HAP-1 (cell line): ENCODE results near the gene XBP1.
"Not testable (repeated sequence)": the region's sequence is repeated elsewhere in the genome, so short reads cannot be mapped to it uniquely, and the experiment has no call there.

Experiments
- DNase-seq, 2 experiments: peaks; one replicate each; pipeline ENCODE4 v3.0.0-alpha.2; 2016 to 2020; ENCODE audit warnings: low spot score in 2 of 2
- H3K27me3 ChIP-seq: fragments of 250-450 bp; sonication (Bioruptor Pico); 2 replicates; pipeline ENCODE4 v1.5.1; 2020; ENCODE audit warnings: low read depth, mild to moderate bottlenecking, moderate library complexity
- H3K36me3 ChIP-seq: fragments of 250-450 bp; sonication (Bioruptor Pico); replicated peaks from 2 replicates; pipeline ENCODE4 v1.5.1; 2020; ENCODE audit warnings: mild to moderate bottlenecking
- H3K4me1 ChIP-seq: fragments of 250-450 bp; sonication (Bioruptor Pico); 2 replicates; pipeline ENCODE4 v1.5.1; 2020; ENCODE audit warnings: mild to moderate bottlenecking
- H3K4me3 ChIP-seq: fragments of 250-450 bp; sonication (Bioruptor Pico); 2 replicates; pipeline ENCODE4 v1.5.1; 2020; ENCODE audit warnings: mild to moderate bottlenecking, moderate library complexity
- H3K9me3 ChIP-seq: fragments of 250-450 bp; sonication (Bioruptor Pico); 2 replicates; pipeline ENCODE4 v1.5.1; 2020; ENCODE audit warnings: mild to moderate bottlenecking, moderate library complexity
- in situ Hi-C: fragments of 300-500 bp; cut with MboI; formaldehyde crosslinking; loops from 3 replicates; pipeline ENCODE4 v1.14.3; 2020; ENCODE audit warnings: low sequenced_read_pairs, inconsistent platforms, mixed read lengths

The XBP1 gene

GRCh38 chr22:28829358-28830181, 29.2 kb upstream of the XBP1 start:
- DNase-seq = peak; percentile 61 to 84
- in situ Hi-C loops = loop anchor here (5.0 to 25.0 kb wide), 2 partner anchors 227 to 817 kb away; no protein-coding TSS in a partner anchor
- Histone ChIP-seq H3K36me3 (no peaks in the 10 kb centered on the region), H3K4me1 (no peaks in the 10 kb centered on the region), H3K4me3 (no peak overlapping the region), H3K9me3 (no peaks in the 10 kb centered on the region), H3K27me3 (no peaks in the 10 kb centered on the region)

GRCh38 chr22:28826921-28827320, 26.6 kb upstream of the XBP1 start:
- DNase-seq = no peak
- Histone ChIP-seq H3K4me1 (peaks cover 11% of the 10 kb centered on the region), H3K9me3 (no peaks in the 10 kb centered on the region), H3K36me3 (0 out of 2 replicates have a peak, but pooled peaks cover 3% of the 10 kb centered on the region), H3K4me3 (no peak overlapping the region), H3K27me3 (no peaks in the 10 kb centered on the region)
- in situ Hi-C loops = loop anchor here (5.0 to 25.0 kb wide), 2 partner anchors 225 to 815 kb away; no protein-coding TSS in a partner anchor

GRCh38 chr22:28826430-28826829, 26.1 kb upstream of the XBP1 start:
- H3K4me1 ChIP-seq = peaks cover 11% of the 10 kb centered on the region
- not testable (repeated sequence) for H3K36me3 ChIP-seq, DNase-seq, H3K9me3 ChIP-seq, H3K4me3 ChIP-seq, H3K27me3 ChIP-seq
- in situ Hi-C loops = loop anchor here (5.0 to 25.0 kb wide), 2 partner anchors 224 to 814 kb away; no protein-coding TSS in a partner anchor

GRCh38 chr22:28824455-28824854, 24.1 kb upstream of the XBP1 start:
- H3K4me3 ChIP-seq, H3K36me3 ChIP-seq, DNase-seq, H3K9me3 ChIP-seq, H3K27me3 ChIP-seq, in situ Hi-C loops: not testable (repeated sequence)
- peaks cover 11% of the 10 kb centered on the region for H3K4me1 ChIP-seq

GRCh38 chr22:28822930-28823551, 22.7 kb upstream of the XBP1 start:
- Histone ChIP-seq H3K9me3 (no peaks in the 10 kb centered on the region), H3K27me3 (no peaks in the 10 kb centered on the region), H3K36me3 (0 out of 2 replicates have a peak, but pooled peaks cover 3% of the 10 kb centered on the region), H3K4me3 (no peak overlapping the region), H3K4me1 (peaks cover 11% of the 10 kb centered on the region)
- DNase-seq = peak; percentile 39 to 63
- in situ Hi-C loops = no loop called here

GRCh38 chr22:28821452-28821851, 21.1 kb upstream of the XBP1 start:
- H3K4me1 ChIP-seq = peaks cover 11% of the 10 kb centered on the region
- in situ Hi-C loops = no loop called here
- no peak overlapping the region for H3K4me3 ChIP-seq
- H3K9me3 ChIP-seq = no peaks in the 10 kb centered on the region
- H3K27me3 ChIP-seq = no peaks in the 10 kb centered on the region
- DNase-seq = no peak
- 0 out of 2 replicates have a peak, but pooled peaks cover 3% of the 10 kb centered on the region for H3K36me3 ChIP-seq

- DNase-seq = no peak
- in situ Hi-C loops = no loop called here
Measured at GRCh38 chr22:28820885-28821284, 20.5 kb upstream of the XBP1 start.

GRCh38 chr22:28819253-28820096, 19.1 kb upstream of the XBP1 start:
- H3K4me1 ChIP-seq = peaks cover 11% of the 10 kb centered on the region
- no peaks in the 10 kb centered on the region for H3K27me3 ChIP-seq
- no peak overlapping the region for H3K4me3 ChIP-seq
- no peaks in the 10 kb centered on the region for H3K9me3 ChIP-seq
- in situ Hi-C loops = no loop called here
- peaks cover 3% of the 10 kb centered on the region; the same call in 1 of the 2 replicates for H3K36me3 ChIP-seq
- no peak for DNase-seq

More at GRCh38 chr22:28820885-28821284, 20.5 kb upstream of the XBP1 start:
- 0 out of 2 replicates have a peak, but pooled peaks cover 3% of the 10 kb centered on the region for H3K36me3 ChIP-seq
- no peak overlapping the region for H3K4me3 ChIP-seq
- H3K4me1 ChIP-seq = peaks cover 11% of the 10 kb centered on the region
- H3K27me3 ChIP-seq = no peaks in the 10 kb centered on the region
- no peaks in the 10 kb centered on the region for H3K9me3 ChIP-seq

- H3K9me3 ChIP-seq = no peaks in the 10 kb centered on the region
- peaks cover under 1% of the 10 kb centered on the region; the same call in 1 of the 2 replicates for H3K36me3 ChIP-seq
- in situ Hi-C loops = no loop called here
- no peaks in the 10 kb centered on the region for H3K27me3 ChIP-seq
- DNase-seq = no peak
- H3K4me3 ChIP-seq = no peak overlapping the region
- H3K4me1 ChIP-seq = peaks cover 8% of the 10 kb centered on the region
Measured at GRCh38 chr22:28817919-28818859, 17.8 kb upstream of the XBP1 start.

- DNase-seq = no peak
- H3K9me3 ChIP-seq = no peaks in the 10 kb centered on the region
- H3K4me1 ChIP-seq = no peaks in the 10 kb centered on the region
- no peak overlapping the region for H3K4me3 ChIP-seq
- H3K36me3 ChIP-seq = no peaks in the 10 kb centered on the region; the same call in 1 of the 2 replicates
- in situ Hi-C loops = no loop called here
- H3K27me3 ChIP-seq = no peaks in the 10 kb centered on the region
Measured at GRCh38 chr22:28817064-28817463, 16.7 kb upstream of the XBP1 start.

GRCh38 chr22:28815729-28816128, 15.4 kb upstream of the XBP1 start:
- Histone ChIP-seq H3K4me1 (no peaks in the 10 kb centered on the region), H3K36me3 (no peaks in the 10 kb centered on the region; the same call in 1 of the 2 replicates), H3K4me3 (no peak overlapping the region), H3K27me3 (no peaks in the 10 kb centered on the region), H3K9me3 (no peaks in the 10 kb centered on the region)
- DNase-seq = no peak
- in situ Hi-C loops = no loop called here

GRCh38 chr22:28815111-28815510, 14.7 kb upstream of the XBP1 start:
- Histone ChIP-seq H3K27me3 (no peaks in the 10 kb centered on the region), H3K4me1 (no peaks in the 10 kb centered on the region), H3K36me3 (no peaks in the 10 kb centered on the region; the same call in 1 of the 2 replicates), H3K4me3 (no peak overlapping the region), H3K9me3 (no peaks in the 10 kb centered on the region)
- DNase-seq = no peak
- in situ Hi-C loops = no loop called here
